ENCODE measurements around the gene LIPT2.

The LIPT2 gene

DNA sequence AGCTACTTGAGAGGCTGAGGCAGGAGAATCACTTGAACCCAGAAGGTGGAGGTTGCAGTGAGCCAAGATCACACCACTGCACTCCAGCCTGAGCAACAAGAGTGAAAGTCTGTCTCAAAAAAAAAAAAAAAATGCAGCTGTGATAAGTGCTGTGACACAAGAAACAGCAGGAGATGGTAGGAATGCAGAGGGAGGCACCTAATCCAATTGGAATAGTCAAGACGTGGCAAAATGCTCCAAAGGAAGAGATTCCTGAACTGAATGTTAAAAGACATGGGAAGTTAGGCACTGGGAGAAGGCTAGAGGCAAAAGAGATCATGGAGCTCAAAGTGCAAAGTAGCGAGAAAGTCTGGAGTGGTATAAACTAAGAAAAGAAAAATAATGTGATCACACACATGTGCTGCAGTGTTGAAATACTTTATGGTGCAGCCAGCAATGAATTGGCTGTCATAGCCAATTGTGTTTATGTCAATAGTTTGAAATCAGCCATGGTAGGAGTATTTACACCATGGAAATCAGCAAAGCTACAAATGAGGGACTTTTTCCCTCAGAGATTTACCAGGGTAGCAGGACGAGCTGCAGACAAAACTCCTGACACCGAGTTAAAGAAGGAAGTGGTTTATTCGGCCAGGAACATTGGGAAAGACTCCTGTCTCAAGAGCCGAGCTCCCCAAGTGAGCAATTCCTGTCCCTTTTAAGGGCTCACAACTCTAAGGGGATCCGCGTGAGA lies 40.9 kb upstream of the LIPT2 start:
- DNase-seq (ENCODE audit: low read depth), result no peak
- no peak overlapping the region for H3K4me3 ChIP-seq (ENCODE audit: control insufficient read depth, low read depth, low read length)
- no peak for TF ChIP-seq CTCF (conservative IDR thresholded peaks at IDR 0.05; ENCODE audit: control insufficient read depth, insufficient read depth, low read depth, low read length)

DNA sequence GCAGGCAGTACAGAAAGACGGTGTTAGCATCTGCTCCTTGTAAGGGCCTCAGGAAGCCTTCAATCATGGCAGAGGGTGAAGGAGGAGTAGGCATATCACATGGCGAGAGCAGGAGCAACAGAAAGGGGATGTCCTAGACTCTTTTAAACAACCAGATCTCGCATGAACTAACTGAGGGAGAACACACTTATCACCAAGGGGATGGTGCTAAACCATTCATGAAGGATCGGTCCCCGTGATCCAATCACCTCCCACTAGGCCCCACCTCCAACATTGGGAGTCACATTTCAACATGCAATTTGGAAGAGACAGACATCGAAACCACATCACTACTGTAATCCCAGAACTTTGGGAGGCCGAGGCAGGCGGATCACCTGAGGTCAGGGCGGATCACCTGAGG lies 39.9 kb upstream of the LIPT2 start:
- H3K4me3 ChIP-seq (ENCODE audit: control insufficient read depth, low read depth, low read length), result no peak overlapping the region
- TF ChIP-seq CTCF (conservative IDR thresholded peaks at IDR 0.05; ENCODE audit: control insufficient read depth, insufficient read depth, low read depth, low read length), result no peak
- no peak for DNase-seq (ENCODE audit: low read depth)

DNA sequence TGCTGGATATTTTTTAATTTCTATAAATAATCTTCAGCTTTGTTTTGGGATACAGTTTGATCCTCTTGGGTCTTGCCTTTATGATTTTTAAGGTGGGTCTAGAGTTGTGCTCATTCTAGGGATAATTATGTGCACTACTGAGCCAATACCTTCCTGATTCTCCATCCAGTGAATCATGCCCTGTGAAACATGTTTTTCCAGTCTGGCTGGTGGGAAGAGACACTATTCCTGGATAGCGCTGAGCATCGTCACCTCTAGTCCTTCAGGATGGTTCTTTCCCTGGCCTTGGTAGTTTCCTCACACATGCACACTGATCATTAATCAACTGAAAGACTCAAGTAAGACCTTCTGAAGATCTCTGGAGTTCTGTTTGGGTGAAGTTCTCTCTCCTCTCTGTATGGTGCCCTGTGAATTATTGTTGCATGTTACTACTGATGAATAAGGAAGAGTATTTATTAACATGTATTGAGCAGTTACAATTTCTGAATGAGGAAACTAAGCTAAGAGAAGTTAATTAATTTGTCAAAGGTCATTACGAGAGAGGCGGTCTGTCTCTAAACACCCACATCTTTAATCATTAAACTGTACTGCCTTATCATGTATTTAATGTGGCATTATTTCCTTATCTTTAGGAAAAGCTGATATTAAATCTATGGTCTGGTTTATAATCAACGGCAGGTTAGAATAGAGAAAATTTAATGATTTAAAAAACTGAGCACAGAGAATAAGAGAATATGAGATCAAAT lies 39.1 kb upstream of the LIPT2 start:
- no peak for DNase-seq (ENCODE audit: low read depth)
- no peak overlapping the region for H3K4me3 ChIP-seq (ENCODE audit: control insufficient read depth, low read depth, low read length)
- TF ChIP-seq CTCF (conservative IDR thresholded peaks at IDR 0.05; ENCODE audit: control insufficient read depth, insufficient read depth, low read depth, low read length), result no peak

DNA sequence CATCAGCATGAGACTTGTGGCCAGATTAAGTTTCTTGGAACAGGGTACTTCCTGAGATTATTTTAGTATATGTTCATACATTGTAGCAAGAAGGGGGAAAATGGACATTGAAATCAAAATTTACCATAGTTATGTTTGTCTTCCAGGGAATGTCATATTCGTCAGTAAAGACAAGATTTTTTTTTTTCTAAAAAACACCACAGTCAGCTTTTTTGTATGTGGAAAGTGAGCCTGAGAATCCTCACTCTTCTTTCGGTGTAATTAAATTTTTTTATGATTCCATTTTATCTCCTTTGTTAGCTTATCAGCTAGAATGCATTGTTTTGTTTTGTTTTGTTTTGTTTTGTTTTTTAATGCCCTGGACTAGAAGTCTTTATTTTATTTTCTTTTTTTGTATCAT lies 31.5 kb upstream of the LIPT2 start:
- no peak overlapping the region for H3K4me3 ChIP-seq (ENCODE audit: control insufficient read depth, low read depth, low read length)
- TF ChIP-seq CTCF (conservative IDR thresholded peaks at IDR 0.05; ENCODE audit: control insufficient read depth, insufficient read depth, low read depth, low read length), result no peak
- no peak for DNase-seq (ENCODE audit: low read depth)

GRCh38 chr11:74524501-74524900 lies 31.0 kb upstream of the LIPT2 start:
- no peak for TF ChIP-seq CTCF (conservative IDR thresholded peaks at IDR 0.05; ENCODE audit: control insufficient read depth, insufficient read depth, low read depth, low read length)
- DNase-seq (ENCODE audit: low read depth), result no peak
- no peak overlapping the region for H3K4me3 ChIP-seq (ENCODE audit: control insufficient read depth, low read depth, low read length)

DNA sequence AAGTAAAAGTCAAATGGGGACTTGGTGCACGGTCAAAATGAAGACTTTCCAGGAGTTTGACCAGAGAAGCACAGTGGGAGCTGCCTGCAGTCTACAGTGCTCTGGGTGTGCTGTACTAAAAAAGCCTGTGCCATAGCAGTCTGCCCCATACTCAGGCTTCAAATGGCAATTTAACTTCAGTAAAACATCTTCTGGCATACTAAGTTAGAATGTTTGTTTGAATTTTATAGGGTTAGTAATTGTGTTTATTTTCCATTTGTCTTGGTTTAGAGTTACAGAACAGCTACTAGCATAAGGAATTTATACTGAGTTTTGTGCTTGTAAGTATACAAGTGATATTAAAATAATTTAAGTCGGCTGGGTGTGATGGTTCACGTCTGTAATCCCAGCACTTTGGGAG lies 29.3 kb upstream of the LIPT2 start:
- no peak for TF ChIP-seq CTCF (conservative IDR thresholded peaks at IDR 0.05; ENCODE audit: control insufficient read depth, insufficient read depth, low read depth, low read length)
- H3K4me3 ChIP-seq (ENCODE audit: control insufficient read depth, low read depth, low read length), result no peak overlapping the region

More for the DNA sequence above, 29.3 kb upstream of the LIPT2 start:
- no peak for DNase-seq (ENCODE audit: low read depth)
